Transverse colon (tissue), 4 donors: ENCODE data around the gene CHMP1A. TPM values are rescaled to one million over a fixed set of nuclear protein-coding genes. Genes with fewer than 3 reads are reported as not detected.
"Not testable (repeated sequence)": the region's sequence is repeated elsewhere in the genome, so short reads cannot be mapped to it uniquely, and the experiment has no call there.

Source experiments
- DNase-seq: peaks from one replicate; pipeline ENCODE4 v3.0.0-alpha.2; 2019
- H3K27ac ChIP-seq, 4 donors: fragments of 200-600 bp; sonication (generic); 2 replicates each; pipeline ENCODE4 v1.5.1; 2016 to 2018; ENCODE audit warnings: inconsistent platforms in 4 of 4
- H3K27me3 ChIP-seq: fragments of 200-600 bp; sonication (generic); 2 replicates; pipeline ENCODE4 v1.5.1; 2017; ENCODE audit warnings: inconsistent platforms
- H3K36me3 ChIP-seq, 4 donors: fragments of 200-600 bp; sonication (generic); 2 replicates each; pipeline ENCODE4 v1.5.1; 2017 to 2019; ENCODE audit warnings: inconsistent platforms in 4 of 4
- H3K4me1 ChIP-seq, 4 donors: fragments of 200-600 bp; sonication (generic); 2 replicates each; pipeline ENCODE4 v1.5.1; 2017 to 2020; ENCODE audit warnings: inconsistent platforms in 4 of 4
- H3K4me3 ChIP-seq, 4 donors: fragments of 200-600 bp; sonication (generic); 1 replicate in 1 of 4; 2 replicates in 3 of 4; pipeline versions ENCODE4 v1.5.1 to v1.6.1; 2017 to 2019; ENCODE audit warnings: inconsistent platforms in 4 of 4
- H3K9me3 ChIP-seq, 2 donors: fragments of 200-600 bp; sonication (generic); 2 replicates each; pipeline ENCODE4 v1.5.1; 2017 to 2019; ENCODE audit warnings: inconsistent platforms in 2 of 2
- CTCF ChIP-seq, 5 experiments: fragments of 200-600 bp in 3 of 5; fragments of 450-650 bp in 2 of 5; sonication (generic) in 3 of 5; IDR thresholded peaks; 1 replicate in 2 of 5; 2 replicates in 3 of 5; pipeline ENCODE4 v1.5.1; 2016 to 2017; ENCODE audit warnings: antibody characterized with exemption in 5 of 5, inconsistent platforms in 3 of 5, mild to moderate bottlenecking in 2 of 5, moderate library complexity in 1 of 5
- EP300 ChIP-seq: sonication (generic); formaldehyde crosslinking; IDR thresholded peaks from one replicate; pipeline ENCODE4 v1.6.1; 2017; ENCODE audit warnings: antibody characterized with exemption, low read depth
- POLR2A ChIP-seq: fragments of 450-650 bp; IDR thresholded peaks from one replicate; pipeline ENCODE4 v1.6.1; 2016; ENCODE audit warnings: antibody characterized with exemption, mild to moderate bottlenecking, moderate library complexity
- POLR2AphosphoS5 ChIP-seq, 3 donors: sonication (generic); formaldehyde crosslinking; IDR thresholded peaks; one replicate each; pipeline ENCODE4 v1.6.1; 2016; ENCODE audit warnings: antibody characterized with exemption in 3 of 3
- WGBS, 2 donors: methylation state at CpG; one replicate each; pipeline ENCODE4 v1.1.5; 2018; ENCODE audit warnings: low coverage in 1 of 2; 5-methylcytosine and 5-hydroxymethylcytosine counted together
- in situ Hi-C, 4 donors: fragments of 200-750 bp; cut with MboI; loops; one replicate each; pipeline versions ENCODE4 v1.15.0 to v1.15.1; 2017; ENCODE audit warnings: low sequenced_read_pairs in 3 of 4, low pct_ligation_motif_present in 1 of 4, low pct_unique_long_range_greater_than_20kb in 1 of 4
- intact Hi-C: fragments of 100-400 bp; cut with DNase I; formaldehyde crosslinking; loops from one replicate; pipeline ENCODE4 v1.15.1; 2023; ENCODE audit warnings: low total_unique reads
- total RNA-seq, 4 donors: library from RNA; depleted of rRNA; stranded (reverse); fragments of >200 nt; gene quantifications; one replicate each; pipeline ENCODE4 v1.1.0, GENCODE V29; 2016

Gene CHMP1A
- total RNA-seq, 4 donors from 2014 or later = 131 to 184 (median 144) TPM

GRCh38 chr16:89637379-89637778, 20.1 kb downstream of the CHMP1A start:
- 70 to 80% methylated on average over 2 to 10 of the region's 10 CpGs for WGBS, 2 donors
- in situ Hi-C loops = no loop called here
- H3K4me1 ChIP-seq = peaks cover 0 to 17% (median 11%) of the 10 kb centered on the region in 4 donors
- H3K4me3 ChIP-seq = no peak overlapping the region
- no peaks in the 10 kb centered on the region for H3K9me3 ChIP-seq
- DNase-seq = no peak
- H3K36me3 ChIP-seq = no peaks in the 10 kb centered on the region
- intact Hi-C loops = no loop called here
- TF ChIP-seq POLR2AphosphoS5 (IDR thresholded peaks at IDR 0.05) (no peak), CTCF (IDR thresholded peaks at IDR 0.05) (no peak), POLR2A (no peak), EP300 (no peak)
- peaks cover 25% of the 10 kb centered on the region for H3K27me3 ChIP-seq
- no peak overlapping the region for H3K27ac ChIP-seq

- Histone ChIP-seq H3K36me3 (no peaks in the 10 kb centered on the region), H3K27ac (no peak overlapping the region), H3K4me3 (no peak overlapping the region), H3K9me3 (no peaks in the 10 kb centered on the region), H3K27me3 (peaks cover 32% of the 10 kb centered on the region), H3K4me1 (peaks cover 0 to 18% (median 14%) of the 10 kb centered on the region in 4 donors)
- in situ Hi-C loops (no loop called here), intact Hi-C loops (no loop called here)
- 81% methylated on average over 10 of the region's 12 CpGs; no CpG with 5 or more reads in 1 of the 2 donors for WGBS, 2 donors
- TF ChIP-seq POLR2AphosphoS5 (IDR thresholded peaks at IDR 0.05) = no peak
- no peak for TF ChIP-seq POLR2A
- no peak for TF ChIP-seq EP300
- TF ChIP-seq CTCF (IDR thresholded peaks at IDR 0.05) = no peak
- no peak for DNase-seq
Observed at GRCh38 chr16:89636663-89637062, 20.8 kb downstream of the CHMP1A start.

- H3K4me3 ChIP-seq, H3K9me3 ChIP-seq, H3K27ac ChIP-seq, H3K36me3 ChIP-seq, in situ Hi-C loops, intact Hi-C loops, DNase-seq: not testable (repeated sequence)
- 78 to 88% methylated on average over 1 to 2 of the region's 2 CpGs for WGBS, 2 donors
- Histone ChIP-seq H3K27me3 (peaks cover 28% of the 10 kb centered on the region), H3K4me1 (peaks cover 0 to 11% (median 7%) of the 10 kb centered on the region in 4 donors)
Observed at GRCh38 chr16:89634463-89635385, 22.8 kb downstream of the CHMP1A start.

GRCh38 chr16:89633064-89633631, 24.4 kb downstream of the CHMP1A start:
- Histone ChIP-seq H3K27ac (no peak overlapping the region), H3K27me3 (peaks cover 28% of the 10 kb centered on the region), H3K36me3 (no peaks in the 10 kb centered on the region), H3K9me3 (no peaks in the 10 kb centered on the region), H3K4me1 (peaks cover 0 to 11% (median 7%) of the 10 kb centered on the region in 4 donors), H3K4me3 (no peak overlapping the region)
- TF ChIP-seq EP300 (no peak), POLR2A (no peak), CTCF (IDR thresholded peaks at IDR 0.05) (no peak), POLR2AphosphoS5 (IDR thresholded peaks at IDR 0.05) (no peak)
- 57 to 67% methylated on average over 3 to 17 of the region's 19 CpGs for WGBS, 2 donors
- intact Hi-C loops (no loop called here), in situ Hi-C loops (no loop called here)
- peak; percentile 40 for DNase-seq
